ENCODE results near the gene HDAC9.

The HDAC9 gene

GRCh38 chr7:18511351-18512140 lies 16.0 kb downstream of the HDAC9 start:
- TF ChIP-seq CTCF (IDR thresholded peaks at IDR 0.05): no peak
- no peak for TF ChIP-seq ZFX (IDR thresholded peaks at IDR 0.05; ENCODE audit: borderline replicate concordance)
- no peak overlapping the region for H3K27ac ChIP-seq

GRCh38 chr7:18513343-18513742 lies 17.8 kb downstream of the HDAC9 start:
- TF ChIP-seq ZFX (IDR thresholded peaks at IDR 0.05; ENCODE audit: borderline replicate concordance) (no peak), CTCF (IDR thresholded peaks at IDR 0.05) (no peak)
- no peak overlapping the region for H3K27ac ChIP-seq

GRCh38 chr7:18515067-18515466 lies 19.5 kb downstream of the HDAC9 start:
- TF ChIP-seq CTCF (IDR thresholded peaks at IDR 0.05) (no peak), ZFX (IDR thresholded peaks at IDR 0.05; ENCODE audit: borderline replicate concordance) (no peak)
- H3K27ac ChIP-seq: no peak overlapping the region

- TF ChIP-seq CTCF (IDR thresholded peaks at IDR 0.05) (no peak), ZFX (IDR thresholded peaks at IDR 0.05; ENCODE audit: borderline replicate concordance) (no peak)
- no peak overlapping the region for H3K27ac ChIP-seq
Measured at GRCh38 chr7:18517646-18518045, 22.1 kb downstream of the HDAC9 start.

- no peak overlapping the region for H3K27ac ChIP-seq
- TF ChIP-seq CTCF (IDR thresholded peaks at IDR 0.05): no peak
- no peak for TF ChIP-seq ZFX (IDR thresholded peaks at IDR 0.05; ENCODE audit: borderline replicate concordance)
Measured at GRCh38 chr7:18518555-18518954, 23.0 kb downstream of the HDAC9 start.

GRCh38 chr7:18520450-18521235 lies 25.1 kb downstream of the HDAC9 start:
- TF ChIP-seq CTCF (IDR thresholded peaks at IDR 0.05) (no peak), ZFX (IDR thresholded peaks at IDR 0.05; ENCODE audit: borderline replicate concordance) (no peak)
- no peak overlapping the region for H3K27ac ChIP-seq

GRCh38 chr7:18521236-18521589 lies 25.7 kb downstream of the HDAC9 start:
- H3K27ac ChIP-seq: no peak overlapping the region
- no peak for TF ChIP-seq ZFX (IDR thresholded peaks at IDR 0.05; ENCODE audit: borderline replicate concordance)
- TF ChIP-seq CTCF (IDR thresholded peaks at IDR 0.05): no peak

Data from 22Rv1 (cell line).